ENCODE measurements around the gene LYPD6B.

The LYPD6B gene

GRCh38 chr2:149090706-149091105 is 52.2 kb downstream of the LYPD6B start:
- TF ChIP-seq, protein P1, sequence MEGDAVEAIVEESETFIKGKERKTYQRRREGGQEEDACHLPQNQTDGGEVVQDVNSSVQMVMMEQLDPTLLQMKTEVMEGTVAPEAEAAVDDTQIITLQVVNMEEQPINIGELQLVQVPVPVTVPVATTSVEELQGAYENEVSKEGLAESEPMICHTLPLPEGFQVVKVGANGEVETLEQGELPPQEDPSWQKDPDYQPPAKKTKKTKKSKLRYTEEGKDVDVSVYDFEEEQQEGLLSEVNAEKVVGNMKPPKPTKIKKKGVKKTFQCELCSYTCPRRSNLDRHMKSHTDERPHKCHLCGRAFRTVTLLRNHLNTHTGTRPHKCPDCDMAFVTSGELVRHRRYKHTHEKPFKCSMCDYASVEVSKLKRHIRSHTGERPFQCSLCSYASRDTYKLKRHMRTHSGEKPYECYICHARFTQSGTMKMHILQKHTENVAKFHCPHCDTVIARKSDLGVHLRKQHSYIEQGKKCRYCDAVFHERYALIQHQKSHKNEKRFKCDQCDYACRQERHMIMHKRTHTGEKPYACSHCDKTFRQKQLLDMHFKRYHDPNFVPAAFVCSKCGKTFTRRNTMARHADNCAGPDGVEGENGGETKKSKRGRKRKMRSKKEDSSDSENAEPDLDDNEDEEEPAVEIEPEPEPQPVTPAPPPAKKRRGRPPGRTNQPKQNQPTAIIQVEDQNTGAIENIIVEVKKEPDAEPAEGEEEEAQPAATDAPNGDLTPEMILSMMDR (IDR thresholded peaks at IDR 0.05; ENCODE audit: poor library complexity, severe bottlenecking): no peak

GRCh38 chr2:149093579-149093978 is 55.1 kb downstream of the LYPD6B start:
- Histone ChIP-seq H3K27ac (ENCODE audit: poor library complexity, severe bottlenecking) (no peak overlapping the region), H3K36me3 (ENCODE audit: low read depth) (no peaks in the 10 kb centered on the region), H3K4me3 (ENCODE audit: severe bottlenecking) (no peak overlapping the region), H3K27me3 (ENCODE audit: insufficient read depth, poor library complexity, severe bottlenecking) (no peaks in the 10 kb centered on the region), H3K4me1 (ENCODE audit: insufficient read depth, poor library complexity, severe bottlenecking) (no peaks in the 10 kb centered on the region), H3K9me3 (ENCODE audit: severe bottlenecking) (no peaks in the 10 kb centered on the region)
- DNase-seq (ENCODE audit: low spot score) (no peak), ATAC-seq (ENCODE audit: low read depth) (no peak)
- TF ChIP-seq, protein P1 (IDR thresholded peaks at IDR 0.05; ENCODE audit: poor library complexity, severe bottlenecking): no peak

More at GRCh38 chr2:149090706-149091105, 52.2 kb downstream of the LYPD6B start:
- no peak overlapping the region for H3K4me3 ChIP-seq (ENCODE audit: severe bottlenecking)
- H3K36me3 ChIP-seq (ENCODE audit: low read depth): no peaks in the 10 kb centered on the region
- no peaks in the 10 kb centered on the region for H3K27me3 ChIP-seq (ENCODE audit: insufficient read depth, poor library complexity, severe bottlenecking)
- DNase-seq (ENCODE audit: low spot score): no peak
- no peak for ATAC-seq (ENCODE audit: low read depth)
- no peak overlapping the region for H3K27ac ChIP-seq (ENCODE audit: poor library complexity, severe bottlenecking)
- no peaks in the 10 kb centered on the region for H3K4me1 ChIP-seq (ENCODE audit: insufficient read depth, poor library complexity, severe bottlenecking)
- no peaks in the 10 kb centered on the region for H3K9me3 ChIP-seq (ENCODE audit: severe bottlenecking)

DNA sequence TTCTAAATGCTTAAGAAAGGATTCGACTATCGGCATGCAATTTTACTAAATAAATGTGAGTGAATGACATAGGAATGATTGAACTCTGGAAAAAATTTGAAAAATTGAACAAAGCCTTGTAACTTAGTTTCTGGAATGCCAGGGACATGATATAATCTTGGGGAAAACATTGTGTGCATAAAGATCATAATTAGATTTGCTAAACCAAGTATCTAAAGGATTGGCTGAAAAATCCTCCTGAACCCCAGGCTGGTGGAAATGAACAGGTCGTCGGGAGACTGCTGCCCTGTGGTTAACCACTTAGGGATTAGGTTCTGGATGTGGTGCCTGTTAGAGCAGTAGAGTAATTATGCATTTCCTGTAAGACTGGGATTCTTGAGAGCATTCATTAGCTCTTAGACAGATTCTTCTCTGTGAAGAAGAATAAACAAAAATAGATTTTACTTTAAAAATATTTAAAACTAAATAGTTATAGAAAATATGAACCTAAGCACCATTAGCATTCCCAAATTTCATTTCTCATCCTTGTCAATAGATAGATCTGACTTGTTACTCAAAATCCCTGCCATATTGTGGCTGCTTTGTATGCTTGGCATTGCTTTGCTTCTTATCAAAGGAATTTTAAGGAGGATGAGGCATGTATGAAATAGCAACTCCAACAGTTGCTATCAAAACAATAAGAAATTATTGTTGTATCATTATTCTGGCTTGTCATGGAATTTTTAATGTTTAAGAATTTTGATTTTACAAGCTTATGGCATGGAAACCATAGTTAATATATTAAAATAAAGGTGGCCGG is 55.9 kb downstream of the LYPD6B start:
- TF ChIP-seq, protein P1 (IDR thresholded peaks at IDR 0.05; ENCODE audit: poor library complexity, severe bottlenecking): no peak
- DNase-seq (ENCODE audit: low spot score) (no peak), ATAC-seq (ENCODE audit: low read depth) (no peak)
- Histone ChIP-seq H3K27me3 (ENCODE audit: insufficient read depth, poor library complexity, severe bottlenecking) (no peaks in the 10 kb centered on the region), H3K27ac (ENCODE audit: poor library complexity, severe bottlenecking) (no peak overlapping the region), H3K4me3 (ENCODE audit: severe bottlenecking) (no peak overlapping the region), H3K36me3 (ENCODE audit: low read depth) (no peaks in the 10 kb centered on the region), H3K4me1 (ENCODE audit: insufficient read depth, poor library complexity, severe bottlenecking) (no peaks in the 10 kb centered on the region), H3K9me3 (ENCODE audit: severe bottlenecking) (no peaks in the 10 kb centered on the region)

DNA sequence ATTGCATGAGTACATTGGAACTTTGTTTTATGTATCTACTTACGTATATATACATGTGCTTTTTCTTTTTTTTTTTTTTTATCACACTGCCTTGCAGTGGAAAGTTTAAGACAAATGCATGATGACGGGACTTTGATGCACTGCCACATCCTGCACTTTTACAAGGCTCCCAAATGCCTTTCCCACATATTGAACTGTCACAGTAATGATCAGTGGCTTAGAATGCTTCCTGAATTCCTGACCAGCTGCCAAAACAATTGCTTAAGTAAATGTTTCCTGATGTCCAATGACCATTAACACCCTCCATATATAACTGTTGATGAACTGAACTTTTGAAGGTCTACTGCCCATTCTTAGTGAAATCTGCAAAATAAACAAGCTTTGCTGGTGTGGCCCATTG is 60.2 kb downstream of the LYPD6B start:
- Histone ChIP-seq H3K27me3 (ENCODE audit: insufficient read depth, poor library complexity, severe bottlenecking) (no peaks in the 10 kb centered on the region), H3K36me3 (ENCODE audit: low read depth) (no peaks in the 10 kb centered on the region), H3K4me3 (ENCODE audit: severe bottlenecking) (no peak overlapping the region), H3K4me1 (ENCODE audit: insufficient read depth, poor library complexity, severe bottlenecking) (no peaks in the 10 kb centered on the region), H3K9me3 (ENCODE audit: severe bottlenecking) (no peaks in the 10 kb centered on the region), H3K27ac (ENCODE audit: poor library complexity, severe bottlenecking) (no peak overlapping the region)
- DNase-seq (ENCODE audit: low spot score): no peak
- ATAC-seq (ENCODE audit: low read depth): no peak
- TF ChIP-seq, protein P1 (IDR thresholded peaks at IDR 0.05; ENCODE audit: poor library complexity, severe bottlenecking): no peak

DNA sequence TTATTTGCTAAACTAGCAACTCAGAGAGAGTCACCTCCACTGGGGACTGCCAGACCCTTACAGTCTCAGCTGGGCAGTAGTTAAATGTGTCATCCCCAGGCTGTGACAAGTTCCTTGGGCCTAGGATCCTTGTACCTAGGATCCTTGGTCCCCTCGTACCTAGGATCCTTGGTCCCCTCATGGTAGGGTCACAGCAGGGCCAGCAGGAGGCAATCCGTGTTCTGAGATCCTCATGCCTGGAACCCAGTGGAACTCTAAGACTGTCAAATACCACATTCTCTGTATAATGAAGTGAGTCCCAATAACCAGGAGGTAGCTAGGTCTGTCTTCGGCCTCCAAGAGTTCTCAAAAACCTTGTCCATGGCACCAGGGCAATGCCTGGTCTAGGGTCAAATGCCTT is 60.8 kb downstream of the LYPD6B start:
- no peak for ATAC-seq (ENCODE audit: low read depth)
- no peak overlapping the region for H3K27ac ChIP-seq (ENCODE audit: poor library complexity, severe bottlenecking)
- H3K27me3 ChIP-seq (ENCODE audit: insufficient read depth, poor library complexity, severe bottlenecking): no peaks in the 10 kb centered on the region
- TF ChIP-seq, protein P1 (IDR thresholded peaks at IDR 0.05; ENCODE audit: poor library complexity, severe bottlenecking): no peak
- H3K4me1 ChIP-seq (ENCODE audit: insufficient read depth, poor library complexity, severe bottlenecking): no peaks in the 10 kb centered on the region
- no peak for DNase-seq (ENCODE audit: low spot score)
- no peak overlapping the region for H3K4me3 ChIP-seq (ENCODE audit: severe bottlenecking)
- no peaks in the 10 kb centered on the region for H3K36me3 ChIP-seq (ENCODE audit: low read depth)
- H3K9me3 ChIP-seq (ENCODE audit: severe bottlenecking): no peaks in the 10 kb centered on the region
